GM12892 (cell line): ENCODE measurements around the gene TBC1D9B.

Experiments used
- POLR2A ChIP-seq: IDR thresholded peaks from 2 replicates; pipeline ENCODE4 v1.6.1; 2011; ENCODE audit warnings: low read depth, low read length, control low read depth
- POLR2AphosphoS5 ChIP-seq: IDR thresholded peaks from 2 replicates; pipeline ENCODE4 v1.6.1; 2011; ENCODE audit warnings: low read depth, low read length, control low read depth

DNA sequence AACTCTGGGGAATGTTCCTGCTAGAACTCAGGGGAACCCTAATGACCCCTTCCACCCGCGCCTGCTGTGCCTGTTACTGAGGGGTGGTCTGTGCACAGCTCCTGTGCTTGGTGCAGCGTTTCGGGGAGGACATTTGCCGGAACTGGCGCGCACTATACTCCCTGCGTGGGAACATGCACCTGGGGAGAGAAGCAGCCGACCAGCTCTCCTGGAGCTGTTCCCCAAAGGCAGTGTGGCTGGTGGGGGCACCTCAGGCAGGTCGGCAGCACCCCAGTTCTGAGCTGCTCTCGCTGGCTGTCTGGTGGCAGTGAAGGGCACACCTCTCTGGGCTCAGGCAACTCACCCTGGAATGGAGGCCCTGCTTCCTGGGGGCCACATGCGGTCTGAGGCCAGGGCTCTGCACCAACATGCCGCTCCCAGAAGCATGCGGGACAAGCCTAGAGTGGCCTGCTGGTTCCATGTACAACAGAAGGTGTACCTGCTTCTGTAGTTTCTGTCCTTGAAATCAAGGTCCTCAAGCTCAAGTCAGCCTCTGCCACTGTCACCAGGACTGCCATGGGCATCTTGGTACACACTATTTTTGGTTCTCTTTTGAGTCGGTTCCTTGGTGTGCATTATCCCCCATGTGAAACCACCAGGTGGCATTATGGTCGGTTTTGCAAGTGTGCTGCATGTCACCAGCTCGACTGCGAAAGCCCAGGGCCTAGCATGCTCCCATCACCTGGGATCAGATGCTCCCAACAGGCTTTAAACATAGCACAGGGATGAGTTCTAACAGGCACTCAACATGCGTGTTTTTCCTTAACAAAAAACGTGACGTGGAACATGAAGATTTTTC lies 41.2 kb downstream of the TBC1D9B start:
- TF ChIP-seq POLR2A (no peak), POLR2AphosphoS5 (no peak)
